Measurements from ENCODE around the gene TBC1D20. TPM values are rescaled to one million over a fixed set of nuclear protein-coding genes. Genes with fewer than 3 reads are reported as not detected.

Gene TBC1D20
- total and polyA plus RNA-seq, 4 donors: 15.7 to 42.4 (median 27.2) TPM

DNA sequence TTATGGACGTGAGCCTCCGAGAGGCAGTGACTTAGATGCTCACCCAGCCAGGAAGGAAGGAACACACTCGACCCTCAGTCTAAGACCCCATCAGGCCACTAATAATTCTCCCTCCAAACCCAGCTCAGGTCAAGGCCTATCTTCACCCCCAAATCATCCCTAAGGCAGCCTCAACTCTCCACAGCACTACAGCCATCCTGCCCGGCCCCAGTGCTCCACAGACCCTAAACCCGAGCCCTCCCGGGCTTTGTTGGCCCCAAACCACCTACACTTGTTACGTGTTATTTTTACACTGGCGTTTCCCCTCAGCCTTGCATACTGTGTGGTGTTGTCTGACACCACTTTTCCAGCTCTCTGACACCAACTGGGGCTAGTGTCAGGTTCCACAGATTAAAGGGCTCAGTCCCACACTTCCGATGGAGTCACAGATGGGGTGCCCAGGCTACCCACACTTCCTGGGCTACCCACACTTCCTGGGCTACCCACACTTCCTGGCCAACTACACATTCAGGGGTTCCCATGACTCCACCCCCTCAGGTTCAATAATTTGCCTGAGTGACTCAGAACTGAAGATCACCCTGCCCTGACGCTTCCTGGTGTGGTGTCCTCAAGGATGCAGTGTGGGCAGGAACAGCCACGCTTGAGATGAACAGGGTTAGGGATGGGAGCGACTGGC is 28.9 kb downstream of the TBC1D20 start:
- no peak for DNase-seq

DNA sequence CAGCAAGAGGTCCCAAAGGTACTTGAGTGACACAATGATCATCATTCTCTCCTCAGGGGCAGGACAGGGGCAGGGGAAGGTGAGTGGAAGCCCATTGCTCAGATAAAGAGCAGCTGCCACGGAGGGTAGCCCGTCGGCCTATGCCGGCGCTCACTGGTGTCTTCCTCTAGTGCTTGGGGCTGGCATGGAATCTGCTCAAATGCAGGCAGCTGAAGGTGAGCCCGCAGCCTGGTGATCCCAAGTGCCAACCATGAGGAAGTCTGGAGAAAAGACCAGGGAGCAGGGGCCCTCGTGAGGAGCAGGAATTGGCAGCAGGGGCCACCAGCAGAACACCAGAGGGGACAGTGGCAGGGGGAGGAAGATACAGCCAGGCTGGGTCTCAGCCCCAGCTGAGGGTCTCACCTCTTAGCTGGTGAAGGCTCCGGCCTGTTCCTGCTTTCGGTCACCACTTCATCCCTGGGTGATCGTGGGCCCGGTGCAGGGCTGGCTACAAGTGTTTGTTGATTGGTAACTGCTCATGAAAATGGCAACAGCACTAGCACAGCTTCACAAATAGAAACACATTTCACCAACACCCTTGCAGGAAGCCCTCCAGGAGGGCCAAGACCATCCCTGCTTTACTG is 29.5 kb downstream of the TBC1D20 start:
- WGBS, 2 donors: 90 to 93% methylated on average over 11 of the region's 11 CpGs
- H3K4me1 ChIP-seq (ENCODE audit: control insufficient read depth in 5 of 5, insufficient read depth in 5 of 5, low read length in 5 of 5): peaks cover 0 to 2% (median 0%) of the 10 kb centered on the region in 5 donors
- H3K9ac ChIP-seq (ENCODE audit: insufficient read depth in 1 of 2, low read length in 2 of 2): no peak overlapping the region
- no peaks in the 10 kb centered on the region for H3K9me3 ChIP-seq (ENCODE audit: control insufficient read depth in 4 of 4, insufficient read depth in 3 of 4, low read length in 3 of 4)
- DNase-seq (no peak), ATAC-seq (ENCODE audit: insufficient read depth, low FRiP score) (no peak)
- H3K36me3 ChIP-seq (ENCODE audit: control insufficient read depth in 4 of 4, insufficient read depth in 4 of 4, low read length in 4 of 4): peaks cover 10 to 52% (median 39%) of the 10 kb centered on the region in 4 donors
- TF ChIP-seq, protein P1, sequence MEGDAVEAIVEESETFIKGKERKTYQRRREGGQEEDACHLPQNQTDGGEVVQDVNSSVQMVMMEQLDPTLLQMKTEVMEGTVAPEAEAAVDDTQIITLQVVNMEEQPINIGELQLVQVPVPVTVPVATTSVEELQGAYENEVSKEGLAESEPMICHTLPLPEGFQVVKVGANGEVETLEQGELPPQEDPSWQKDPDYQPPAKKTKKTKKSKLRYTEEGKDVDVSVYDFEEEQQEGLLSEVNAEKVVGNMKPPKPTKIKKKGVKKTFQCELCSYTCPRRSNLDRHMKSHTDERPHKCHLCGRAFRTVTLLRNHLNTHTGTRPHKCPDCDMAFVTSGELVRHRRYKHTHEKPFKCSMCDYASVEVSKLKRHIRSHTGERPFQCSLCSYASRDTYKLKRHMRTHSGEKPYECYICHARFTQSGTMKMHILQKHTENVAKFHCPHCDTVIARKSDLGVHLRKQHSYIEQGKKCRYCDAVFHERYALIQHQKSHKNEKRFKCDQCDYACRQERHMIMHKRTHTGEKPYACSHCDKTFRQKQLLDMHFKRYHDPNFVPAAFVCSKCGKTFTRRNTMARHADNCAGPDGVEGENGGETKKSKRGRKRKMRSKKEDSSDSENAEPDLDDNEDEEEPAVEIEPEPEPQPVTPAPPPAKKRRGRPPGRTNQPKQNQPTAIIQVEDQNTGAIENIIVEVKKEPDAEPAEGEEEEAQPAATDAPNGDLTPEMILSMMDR (IDR thresholded peaks at IDR 0.05; ENCODE audit: control extremely low read depth, extremely low read depth): no peak
- H3K27me3 ChIP-seq (ENCODE audit: control insufficient read depth in 3 of 3, insufficient read depth in 3 of 3, low read length in 2 of 3): no peaks in the 10 kb centered on the region
- H3K27ac ChIP-seq (ENCODE audit: low read depth in 1 of 2, low read length in 1 of 2): no peak overlapping the region
- no peak overlapping the region for H3K4me3 ChIP-seq

More for the DNA sequence above, 28.9 kb downstream of the TBC1D20 start:
- 76 to 79% methylated on average over 12 of the region's 12 CpGs for WGBS, 2 donors
- no peak for ATAC-seq (ENCODE audit: insufficient read depth, low FRiP score)
- Histone ChIP-seq H3K27me3 (ENCODE audit: control insufficient read depth in 3 of 3, insufficient read depth in 3 of 3, low read length in 2 of 3) (no peaks in the 10 kb centered on the region), H3K4me1 (ENCODE audit: control insufficient read depth in 5 of 5, insufficient read depth in 5 of 5, low read length in 5 of 5) (peaks cover 0 to 2% (median 0%) of the 10 kb centered on the region in 5 donors), H3K9me3 (ENCODE audit: control insufficient read depth in 4 of 4, insufficient read depth in 3 of 4, low read length in 3 of 4) (no peaks in the 10 kb centered on the region), H3K36me3 (ENCODE audit: control insufficient read depth in 4 of 4, insufficient read depth in 4 of 4, low read length in 4 of 4) (peaks cover 10 to 50% (median 42%) of the 10 kb centered on the region in 4 donors), H3K4me3 (no peak overlapping the region), H3K27ac (ENCODE audit: low read depth in 1 of 2, low read length in 1 of 2) (no peak overlapping the region), H3K9ac (ENCODE audit: insufficient read depth in 1 of 2, low read length in 2 of 2) (no peak overlapping the region)
- TF ChIP-seq, protein P1 (IDR thresholded peaks at IDR 0.05; ENCODE audit: control extremely low read depth, extremely low read depth): no peak

DNA sequence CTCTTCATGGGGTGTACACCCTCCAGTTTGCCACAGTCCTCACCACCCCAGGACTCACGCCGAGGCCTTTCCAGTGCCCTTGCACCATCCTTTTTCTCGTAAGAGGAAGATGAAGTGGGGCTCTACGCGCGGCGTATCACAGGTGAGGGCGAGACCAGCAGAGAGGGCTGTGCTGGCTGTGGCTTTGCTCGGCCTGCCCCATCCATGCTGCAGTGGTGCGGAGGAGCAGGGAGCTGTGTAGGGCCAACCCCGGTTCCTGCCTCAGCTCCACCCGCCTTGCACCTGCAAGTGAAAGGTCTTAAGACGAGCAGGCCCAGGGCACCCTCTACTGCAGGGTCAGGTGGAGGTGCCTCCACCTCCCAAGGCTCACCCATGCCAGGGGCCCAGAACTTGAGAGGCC is 30.1 kb downstream of the TBC1D20 start:
- TF ChIP-seq, protein P1 (IDR thresholded peaks at IDR 0.05; ENCODE audit: control extremely low read depth, extremely low read depth): no peak
- Histone ChIP-seq H3K36me3 (ENCODE audit: control insufficient read depth in 4 of 4, insufficient read depth in 4 of 4, low read length in 4 of 4) (peaks cover 10 to 55% (median 38%) of the 10 kb centered on the region in 4 donors), H3K27me3 (ENCODE audit: control insufficient read depth in 3 of 3, insufficient read depth in 3 of 3, low read length in 2 of 3) (no peaks in the 10 kb centered on the region), H3K27ac (ENCODE audit: low read depth in 1 of 2, low read length in 1 of 2) (no peak overlapping the region), H3K9me3 (ENCODE audit: control insufficient read depth in 4 of 4, insufficient read depth in 3 of 4, low read length in 3 of 4) (no peaks in the 10 kb centered on the region), H3K9ac (ENCODE audit: insufficient read depth in 1 of 2, low read length in 2 of 2) (no peak overlapping the region), H3K4me3 (no peak overlapping the region), H3K4me1 (ENCODE audit: control insufficient read depth in 5 of 5, insufficient read depth in 5 of 5, low read length in 5 of 5) (peaks cover 0 to 2% (median 0%) of the 10 kb centered on the region in 5 donors)
- no peak for DNase-seq
- ATAC-seq (ENCODE audit: insufficient read depth, low FRiP score): no peak
- 92% methylated on average over 13 of the region's 13 CpGs for WGBS, 2 donors

Measured in lung (tissue), 12 donors.